ENCODE data around the gene MYH9.
A peak's percentile ranks its signal among the peaks of the same experiment; 100 is the strongest.
"Not testable (repeated sequence)": the region's sequence is repeated elsewhere in the genome, so short reads cannot be mapped to it uniquely, and the experiment has no call there.

The MYH9 gene

GRCh38 chr22:36413022-36413775 is 25.4 kb upstream of the MYH9 start:
- no peak for DNase-seq

GRCh38 chr22:36411589-36412258 is 24.0 kb upstream of the MYH9 start:
- peak; percentile 38 for DNase-seq

- peak; percentile 81 for DNase-seq
These were observed 22.4 kb upstream of the MYH9 start for GRCh38 chr22:36409911-36410756.

- DNase-seq: not testable (repeated sequence)
These were observed 21.8 kb upstream of the MYH9 start for GRCh38 chr22:36409554-36409910.

- DNase-seq: no peak
These were observed 21.3 kb upstream of the MYH9 start for GRCh38 chr22:36409056-36409455.

- DNase-seq: no peak
These were observed 19.0 kb upstream of the MYH9 start for GRCh38 chr22:36406721-36407120.

- DNase-seq: peak; percentile 78
These were observed 18.1 kb upstream of the MYH9 start for GRCh38 chr22:36405671-36406538.

GRCh38 chr22:36405221-36405661 is 17.5 kb upstream of the MYH9 start:
- peak; percentile 51 for DNase-seq

- DNase-seq: no peak
These were observed 16.7 kb upstream of the MYH9 start for GRCh38 chr22:36404446-36404845.

- DNase-seq: no peak
These were observed 11.7 kb upstream of the MYH9 start for GRCh38 chr22:36399472-36399778.

- DNase-seq: no peak
These were observed 11.1 kb upstream of the MYH9 start for GRCh38 chr22:36398601-36399471.

GRCh38 chr22:36397131-36398093 is 9.6 kb upstream of the MYH9 start:
- no peak for DNase-seq

- no peak for DNase-seq
These were observed 8.1 kb upstream of the MYH9 start for GRCh38 chr22:36395915-36396314.

GRCh38 chr22:36395055-36395849 is 7.5 kb upstream of the MYH9 start:
- DNase-seq: no peak

GRCh38 chr22:36391638-36392037 is 3.9 kb upstream of the MYH9 start:
- no peak for DNase-seq

GRCh38 chr22:36389122-36389521 is 1.4 kb upstream of the MYH9 start:
- DNase-seq: not testable (repeated sequence)

- DNase-seq: no peak
These were observed 133 bp downstream of the MYH9 start for GRCh38 chr22:36387709-36387958.

- no peak for DNase-seq
These were observed 663 bp downstream of the MYH9 start for GRCh38 chr22:36386900-36387708.

- DNase-seq: no peak
These were observed 1.3 kb downstream of the MYH9 start for GRCh38 chr22:36386351-36386899.

Measured in CD4-positive, alpha-beta T cell treated with Interleukin-10 for 1 hour (primary cell).